ENCODE data around the gene INTU. TPM values are rescaled to one million over a fixed set of nuclear protein-coding genes. Genes with fewer than 3 reads are reported as not detected.

The INTU gene
- total RNA-seq, 1 experiment from 2014 or later = 10.3 TPM

DNA sequence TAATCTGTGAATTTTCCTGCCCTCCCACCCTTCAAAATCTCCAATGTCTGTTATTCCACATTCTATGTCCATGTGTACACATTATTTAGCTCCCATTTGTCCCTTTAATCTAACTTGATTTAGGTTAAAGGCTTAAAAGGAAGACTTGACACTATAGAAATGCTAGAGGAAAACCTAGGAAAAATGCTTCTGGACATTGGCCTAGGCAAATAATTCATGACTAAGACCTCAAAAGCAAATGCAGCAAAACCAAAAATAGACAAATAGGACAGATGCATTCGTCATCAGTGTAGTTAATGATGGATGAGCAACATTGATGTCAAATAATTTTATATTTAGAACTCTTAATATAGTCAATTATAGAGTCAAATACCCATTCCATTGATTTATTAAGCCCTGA, 36.9 kb downstream of the INTU start:
- DNase-seq = no peak
- H3K36me3 ChIP-seq (replicated peaks; ENCODE audit: control insufficient read depth, insufficient read depth, low read length) = no peaks in the 10 kb centered on the region
- H3K4me3 ChIP-seq (ENCODE audit: insufficient read depth, low read depth, low read length) = no peak overlapping the region
- no peaks in the 10 kb centered on the region for H3K27me3 ChIP-seq (ENCODE audit: control insufficient read depth, insufficient read depth, low read length)

DNA sequence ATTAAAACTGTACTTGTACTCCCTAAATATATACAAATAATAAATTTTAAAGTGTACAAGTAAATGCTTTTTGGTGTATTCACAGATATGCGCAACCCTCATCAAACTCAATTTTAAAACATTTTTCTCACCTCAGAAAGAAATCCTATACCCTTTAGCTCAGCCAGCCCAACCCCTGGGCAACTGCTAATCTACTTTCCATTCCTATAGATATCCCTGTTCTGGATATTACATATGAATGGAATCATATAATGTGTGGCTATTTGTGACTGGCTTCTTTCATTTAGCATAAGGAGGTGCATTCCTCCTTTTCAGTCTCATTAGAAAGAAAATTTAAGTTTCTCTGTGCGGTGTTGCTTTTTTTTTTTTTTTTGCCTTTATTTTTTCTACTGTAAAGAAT, 39.4 kb downstream of the INTU start:
- no peak overlapping the region for H3K4me3 ChIP-seq (ENCODE audit: insufficient read depth, low read depth, low read length)
- DNase-seq = no peak
- no peaks in the 10 kb centered on the region for H3K27me3 ChIP-seq (ENCODE audit: control insufficient read depth, insufficient read depth, low read length)
- H3K36me3 ChIP-seq (replicated peaks; ENCODE audit: control insufficient read depth, insufficient read depth, low read length) = peaks cover 2% of the 10 kb centered on the region

DNA sequence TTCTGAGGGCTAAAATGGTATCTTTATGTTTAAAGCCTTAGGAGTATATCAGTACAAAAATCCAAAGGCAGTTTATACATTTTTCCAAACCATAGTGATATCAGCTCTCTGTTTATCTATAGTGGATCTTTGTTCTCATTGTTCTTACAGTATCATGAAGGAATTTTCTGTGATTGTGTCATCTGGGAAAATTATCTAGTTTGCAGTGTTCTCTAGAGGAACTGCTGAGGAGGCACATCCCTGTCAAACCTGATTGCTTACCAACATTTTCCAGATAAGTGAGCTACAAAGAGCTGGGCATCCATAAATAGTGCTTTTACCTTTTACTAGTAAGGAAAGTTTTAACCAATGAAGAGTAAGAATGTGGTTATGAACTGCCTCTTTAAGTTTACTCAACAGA, 52.5 kb downstream of the INTU start:
- H3K4me3 ChIP-seq (ENCODE audit: insufficient read depth, low read depth, low read length) = no peak overlapping the region
- DNase-seq = no peak
- no peaks in the 10 kb centered on the region for H3K36me3 ChIP-seq (replicated peaks; ENCODE audit: control insufficient read depth, insufficient read depth, low read length)
- no peaks in the 10 kb centered on the region for H3K27me3 ChIP-seq (ENCODE audit: control insufficient read depth, insufficient read depth, low read length)

DNA sequence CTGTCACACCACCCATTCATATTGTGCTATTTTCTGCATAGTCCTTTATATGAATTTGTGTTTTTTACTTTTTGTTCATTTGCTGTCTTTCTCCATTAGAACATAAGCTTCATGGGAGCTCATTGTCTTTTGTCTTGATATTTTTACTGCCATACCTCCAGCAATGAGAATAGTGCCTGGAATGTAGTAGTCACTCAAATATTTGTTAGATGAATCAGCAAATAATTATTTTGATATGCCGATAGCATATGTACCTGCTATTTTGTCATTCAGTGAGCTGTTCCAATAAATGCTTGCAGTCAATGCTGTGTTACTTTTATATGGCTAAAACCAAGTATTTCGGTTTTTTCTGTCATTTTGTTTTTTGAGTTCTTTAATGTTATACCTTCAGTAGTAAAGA, 53.9 kb downstream of the INTU start:
- Histone ChIP-seq H3K4me3 (ENCODE audit: insufficient read depth, low read depth, low read length) (no peak overlapping the region), H3K36me3 (replicated peaks; ENCODE audit: control insufficient read depth, insufficient read depth, low read length) (no peaks in the 10 kb centered on the region), H3K27me3 (ENCODE audit: control insufficient read depth, insufficient read depth, low read length) (no peaks in the 10 kb centered on the region)
- no peak for DNase-seq

DNA sequence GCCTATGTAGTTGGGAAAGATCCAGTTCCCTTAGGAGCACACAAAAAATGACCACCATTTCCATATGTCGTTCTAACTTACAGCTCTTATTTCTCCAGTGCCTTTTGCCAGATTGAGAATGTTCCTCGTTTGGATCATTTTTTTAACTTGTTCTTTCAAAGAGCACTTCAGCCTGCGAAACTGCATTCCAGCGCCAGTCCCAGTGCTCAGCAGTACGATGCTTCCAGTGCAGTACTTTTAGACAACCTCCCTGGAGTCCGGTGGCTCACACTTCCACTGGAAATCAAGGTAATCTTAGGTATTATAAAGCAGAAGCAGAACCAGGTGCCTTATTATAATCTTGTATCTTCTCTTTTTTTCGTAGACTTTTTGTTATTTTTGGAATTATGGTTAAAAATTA, 54.8 kb downstream of the INTU start:
- Histone ChIP-seq H3K27me3 (ENCODE audit: control insufficient read depth, insufficient read depth, low read length) (no peaks in the 10 kb centered on the region), H3K4me3 (ENCODE audit: insufficient read depth, low read depth, low read length) (no peak overlapping the region), H3K36me3 (replicated peaks; ENCODE audit: control insufficient read depth, insufficient read depth, low read length) (no peaks in the 10 kb centered on the region)
- no peak for DNase-seq

DNA sequence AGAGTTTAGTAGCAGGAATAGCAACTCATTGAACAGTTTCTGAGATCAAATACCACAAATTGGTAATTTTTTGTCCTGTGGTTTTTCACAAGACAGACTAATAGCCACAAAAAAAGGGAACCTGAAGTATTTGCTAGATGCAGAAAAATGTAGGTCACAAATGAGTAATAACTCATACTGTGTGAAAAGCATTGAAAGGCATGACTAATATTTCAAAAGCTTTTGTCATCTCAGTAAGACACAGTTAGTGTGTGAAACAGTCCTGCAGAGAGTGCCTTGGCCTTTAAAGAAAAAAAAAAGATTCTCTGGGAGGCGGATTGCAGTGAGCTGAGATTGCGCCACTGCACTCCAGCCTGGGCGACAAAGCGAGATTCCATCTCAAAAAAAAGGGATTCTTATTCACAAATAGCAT, 66.0 kb downstream of the INTU start:
- no peaks in the 10 kb centered on the region for H3K36me3 ChIP-seq (replicated peaks; ENCODE audit: control insufficient read depth, insufficient read depth, low read length)
- no peaks in the 10 kb centered on the region for H3K27me3 ChIP-seq (ENCODE audit: control insufficient read depth, insufficient read depth, low read length)
- no peak overlapping the region for H3K4me3 ChIP-seq (ENCODE audit: insufficient read depth, low read depth, low read length)
- DNase-seq = no peak

DNA sequence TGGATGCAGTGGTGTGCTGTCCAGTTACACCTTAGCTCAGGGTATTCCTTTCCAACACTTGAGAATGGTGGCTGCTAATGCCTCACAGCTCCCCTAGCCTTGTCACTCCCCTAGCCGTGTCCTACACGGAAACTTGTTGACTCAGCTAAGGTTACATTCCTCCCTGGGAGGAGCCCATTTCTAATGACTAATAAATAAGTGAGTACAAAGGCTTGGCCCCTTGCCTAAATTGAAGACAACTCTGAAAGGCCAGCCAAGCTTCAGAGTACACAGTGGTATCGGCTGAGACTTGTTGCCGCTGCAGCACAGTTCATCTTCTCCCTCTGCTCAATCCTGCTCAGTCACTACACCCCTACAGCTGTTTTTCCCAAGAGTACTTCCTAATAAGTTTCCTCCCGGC, 76.2 kb downstream of the INTU start:
- DNase-seq = no peak
- Histone ChIP-seq H3K4me3 (ENCODE audit: insufficient read depth, low read depth, low read length) (no peak overlapping the region), H3K36me3 (replicated peaks; ENCODE audit: control insufficient read depth, insufficient read depth, low read length) (peaks cover 7% of the 10 kb centered on the region), H3K27me3 (ENCODE audit: control insufficient read depth, insufficient read depth, low read length) (no peaks in the 10 kb centered on the region)

DNA sequence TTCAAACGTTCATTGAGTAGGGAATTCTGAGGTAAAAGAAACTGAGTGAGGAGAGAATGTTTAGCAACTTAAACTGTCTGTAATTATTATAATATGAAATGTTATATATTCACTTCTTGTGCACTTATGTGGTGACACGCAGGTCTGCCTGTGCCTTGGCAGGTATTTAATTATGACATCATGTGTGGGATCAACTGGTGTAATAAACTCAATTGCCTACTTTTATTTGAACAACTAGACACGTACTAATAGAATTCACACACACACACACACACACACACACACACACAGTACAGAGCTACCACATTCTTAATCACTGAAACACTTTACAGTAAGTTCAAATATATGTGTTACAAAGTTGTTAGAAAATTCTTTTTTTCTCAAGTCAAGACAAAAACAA, 76.7 kb downstream of the INTU start:
- no peak overlapping the region for H3K4me3 ChIP-seq (ENCODE audit: insufficient read depth, low read depth, low read length)
- no peak for DNase-seq

DNA sequence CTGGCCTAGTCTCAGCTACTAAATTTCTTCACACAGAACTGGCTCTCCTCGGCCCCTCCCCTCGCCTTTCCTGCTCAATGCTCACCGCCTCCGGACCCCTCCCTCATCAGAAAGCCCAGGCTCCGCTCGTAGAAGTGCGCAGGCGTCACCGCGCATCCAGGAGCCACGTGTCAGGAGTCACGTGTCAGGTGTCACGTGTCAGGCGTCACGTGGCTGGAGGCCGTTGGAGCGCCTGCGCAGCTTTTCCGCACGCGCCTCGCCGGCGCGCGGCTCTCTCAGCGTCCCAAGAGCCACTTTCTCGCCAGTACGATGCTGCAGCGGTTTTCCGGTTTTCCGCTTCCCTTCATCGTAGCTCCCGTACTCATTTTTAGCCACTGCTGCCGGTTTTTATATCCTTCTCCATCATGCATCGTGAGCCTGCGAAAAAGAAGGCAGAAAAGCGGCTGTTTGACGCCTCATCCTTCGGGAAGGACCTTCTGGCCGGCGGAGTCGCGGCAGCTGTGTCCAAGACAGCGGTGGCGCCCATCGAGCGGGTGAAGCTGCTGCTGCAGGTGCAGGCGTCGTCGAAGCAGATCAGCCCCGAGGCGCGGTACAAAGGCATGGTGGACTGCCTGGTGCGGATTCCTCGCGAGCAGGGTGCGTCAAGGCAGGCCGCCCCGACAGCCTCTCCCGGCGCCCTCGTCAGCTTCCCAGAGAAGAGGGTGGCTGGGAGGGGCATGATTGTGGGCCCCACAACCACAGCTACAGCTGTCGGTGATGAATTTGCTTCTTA, 97.6 kb downstream of the INTU start, which contains the start of gene SLC25A31:
Gene SLC25A31 (plus strand): TSS at position 259 of the 772 bp plus-strand sequence. CDS start 146 bp downstream, at position 405.
- H3K36me3 ChIP-seq (replicated peaks; ENCODE audit: control insufficient read depth, insufficient read depth, low read length) = no peaks in the 10 kb centered on the region
- peak; percentile 23 for DNase-seq
- no peak within 1 kb of the TSS for H3K4me3 ChIP-seq (ENCODE audit: insufficient read depth, low read depth, low read length)
- H3K27me3 ChIP-seq (ENCODE audit: control insufficient read depth, insufficient read depth, low read length) = no peaks in the 10 kb centered on the region

More for the DNA sequence above, 76.7 kb downstream of the INTU start:
- H3K36me3 ChIP-seq (replicated peaks; ENCODE audit: control insufficient read depth, insufficient read depth, low read length) = peaks cover 7% of the 10 kb centered on the region
- H3K27me3 ChIP-seq (ENCODE audit: control insufficient read depth, insufficient read depth, low read length) = no peaks in the 10 kb centered on the region

DNA sequence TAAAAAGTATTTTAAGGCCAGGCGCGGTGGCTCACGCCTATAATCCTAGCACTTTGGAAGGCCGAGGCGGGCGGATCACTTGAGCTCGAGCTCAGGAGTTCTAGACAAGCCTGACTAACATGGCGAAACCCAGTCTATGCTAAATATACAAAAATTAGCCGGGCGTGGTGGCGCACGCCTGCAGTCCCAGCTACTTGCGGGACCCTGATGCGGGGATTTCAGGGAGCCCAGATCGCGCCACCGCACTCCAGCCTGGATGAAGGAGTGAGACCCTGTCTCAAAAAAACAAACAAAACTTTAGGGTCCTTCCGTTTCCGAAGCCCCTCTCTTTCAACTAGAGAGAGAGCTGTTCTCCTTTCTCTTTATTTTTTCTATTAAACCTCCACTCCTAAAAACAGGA, 98.6 kb downstream of the INTU start:
- no peak for DNase-seq
- no peaks in the 10 kb centered on the region for H3K27me3 ChIP-seq (ENCODE audit: control insufficient read depth, insufficient read depth, low read length)
- no peak overlapping the region for H3K4me3 ChIP-seq (ENCODE audit: insufficient read depth, low read depth, low read length)
- no peaks in the 10 kb centered on the region for H3K36me3 ChIP-seq (replicated peaks; ENCODE audit: control insufficient read depth, insufficient read depth, low read length)

DNA sequence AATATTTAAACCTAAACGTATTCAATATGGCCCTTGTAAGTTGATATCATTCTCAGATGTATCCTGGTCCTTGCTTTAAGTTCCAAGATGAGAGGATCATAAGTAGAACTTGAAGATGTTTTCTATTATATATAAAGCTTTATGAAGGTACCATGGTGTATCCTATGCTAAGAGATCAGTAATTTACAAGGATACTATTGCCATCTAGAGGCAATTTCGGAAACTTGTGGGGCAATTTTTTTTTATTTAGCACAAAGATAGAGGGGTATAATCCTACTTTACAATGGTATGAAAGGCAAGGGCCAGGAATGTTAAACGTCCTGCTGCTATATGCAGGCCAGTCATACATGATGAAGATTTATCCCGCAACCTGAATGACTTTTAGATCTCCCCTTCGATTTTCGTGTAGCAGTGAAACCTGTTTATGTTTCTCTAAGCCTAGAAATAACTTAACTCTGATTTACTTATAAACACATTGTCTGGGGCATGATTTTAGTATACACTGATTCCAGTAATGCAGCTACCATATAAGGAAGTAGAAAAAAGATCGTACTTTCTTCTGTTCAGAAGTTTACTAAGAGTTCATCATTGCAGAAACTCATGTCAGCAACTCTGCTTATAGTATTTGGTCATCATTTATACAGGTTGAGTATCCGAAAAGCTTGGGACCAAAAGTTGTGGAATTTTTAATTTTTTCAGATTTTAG, 100.0 kb downstream of the INTU start:
- Histone ChIP-seq H3K4me3 (ENCODE audit: insufficient read depth, low read depth, low read length) (no peak overlapping the region), H3K36me3 (replicated peaks; ENCODE audit: control insufficient read depth, insufficient read depth, low read length) (no peaks in the 10 kb centered on the region), H3K27me3 (ENCODE audit: control insufficient read depth, insufficient read depth, low read length) (no peaks in the 10 kb centered on the region)
- peak; percentile 63 for DNase-seq

DNA sequence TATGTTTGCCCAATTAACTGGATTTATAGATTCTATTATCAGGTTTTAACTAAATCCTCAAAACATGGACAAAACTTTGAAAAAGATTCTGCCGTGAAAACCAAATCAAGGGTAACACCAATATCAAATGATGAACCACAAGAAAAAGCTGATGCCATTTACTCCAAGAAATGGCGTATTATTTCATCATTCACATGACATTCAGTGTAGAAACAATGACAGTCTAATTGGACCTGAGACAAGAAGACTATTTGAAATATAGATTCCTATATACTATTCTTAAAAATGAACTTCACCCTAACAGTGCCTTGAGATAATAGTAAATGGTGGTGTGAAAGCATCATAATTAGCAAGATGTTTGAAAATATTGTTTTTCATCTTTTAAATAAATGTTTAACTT, 102.2 kb downstream of the INTU start:
- Histone ChIP-seq H3K27me3 (ENCODE audit: control insufficient read depth, insufficient read depth, low read length) (no peaks in the 10 kb centered on the region), H3K4me3 (ENCODE audit: insufficient read depth, low read depth, low read length) (no peak overlapping the region), H3K36me3 (replicated peaks; ENCODE audit: control insufficient read depth, insufficient read depth, low read length) (no peaks in the 10 kb centered on the region)
- no peak for DNase-seq

DNA sequence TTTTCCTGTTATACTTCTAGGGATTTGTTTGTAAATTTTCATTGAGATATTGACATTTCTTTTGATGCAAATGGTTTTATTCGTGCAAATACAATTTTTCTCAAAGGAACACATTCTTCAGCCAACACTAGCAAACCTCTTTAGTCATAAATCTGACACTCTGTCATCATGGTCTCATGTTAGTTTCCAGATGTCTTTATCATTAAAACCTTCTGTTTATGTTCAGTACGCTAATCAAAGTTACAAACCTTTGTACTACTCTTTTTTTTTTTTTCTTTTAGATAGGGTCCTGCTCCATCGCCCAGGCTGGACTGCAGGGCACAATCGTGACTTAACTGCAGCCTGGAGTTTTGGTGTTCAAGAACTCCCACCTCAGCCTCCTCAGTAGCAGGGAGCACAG, 104.5 kb downstream of the INTU start:
- H3K36me3 ChIP-seq (replicated peaks; ENCODE audit: control insufficient read depth, insufficient read depth, low read length) = no peaks in the 10 kb centered on the region
- no peak for DNase-seq
- H3K27me3 ChIP-seq (ENCODE audit: control insufficient read depth, insufficient read depth, low read length) = no peaks in the 10 kb centered on the region
- no peak overlapping the region for H3K4me3 ChIP-seq (ENCODE audit: insufficient read depth, low read depth, low read length)

DNA sequence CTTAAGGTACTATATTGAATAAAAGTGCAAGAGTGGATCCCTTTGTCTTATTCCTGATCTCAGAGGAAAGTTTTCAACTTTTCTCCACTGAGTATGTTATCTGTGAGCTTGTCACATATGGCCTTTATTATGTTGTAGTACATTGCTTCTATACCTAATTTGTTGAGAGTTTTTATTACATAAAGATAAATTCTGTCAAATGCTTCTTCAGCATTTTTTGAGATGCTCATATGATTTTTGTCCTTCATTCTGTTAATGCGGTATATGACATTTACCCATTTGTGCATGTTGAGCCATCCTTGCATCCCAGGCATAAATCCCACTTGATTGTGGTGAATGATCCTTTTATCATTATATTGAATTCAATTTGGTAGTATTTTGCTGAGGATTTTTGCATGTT, 108.5 kb downstream of the INTU start:
- Histone ChIP-seq H3K27me3 (ENCODE audit: control insufficient read depth, insufficient read depth, low read length) (no peaks in the 10 kb centered on the region), H3K36me3 (replicated peaks; ENCODE audit: control insufficient read depth, insufficient read depth, low read length) (no peaks in the 10 kb centered on the region), H3K4me3 (ENCODE audit: insufficient read depth, low read depth, low read length) (no peak overlapping the region)
- no peak for DNase-seq

DNA sequence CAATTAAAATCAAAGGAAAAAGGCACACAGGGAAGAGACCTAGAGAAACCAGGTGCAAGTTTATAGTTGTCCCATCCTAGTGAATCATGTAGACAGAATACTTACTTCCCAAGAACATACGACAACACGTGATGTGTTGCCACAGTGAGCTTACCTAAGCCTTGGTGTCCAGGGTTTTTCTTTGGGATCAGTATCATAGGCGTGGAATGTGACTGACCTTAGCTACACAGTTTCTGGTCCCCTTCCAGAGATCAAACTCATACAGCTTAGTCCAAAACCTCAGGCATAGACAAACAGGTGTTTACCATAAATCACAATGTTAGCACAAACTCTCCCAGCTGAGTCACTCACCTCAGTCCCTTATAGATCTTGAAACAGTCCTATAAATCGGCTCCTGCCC, 115.1 kb downstream of the INTU start:
- Histone ChIP-seq H3K27me3 (ENCODE audit: control insufficient read depth, insufficient read depth, low read length) (no peaks in the 10 kb centered on the region), H3K4me3 (ENCODE audit: insufficient read depth, low read depth, low read length) (no peak overlapping the region), H3K36me3 (replicated peaks; ENCODE audit: control insufficient read depth, insufficient read depth, low read length) (no peaks in the 10 kb centered on the region)
- no peak for DNase-seq
